ENCODE data around the gene NKAIN2.
"Not testable (repeated sequence)": the region's sequence is repeated elsewhere in the genome, so short reads cannot be mapped to it uniquely, and the experiment has no call there.

NKAIN2 gene

DNA sequence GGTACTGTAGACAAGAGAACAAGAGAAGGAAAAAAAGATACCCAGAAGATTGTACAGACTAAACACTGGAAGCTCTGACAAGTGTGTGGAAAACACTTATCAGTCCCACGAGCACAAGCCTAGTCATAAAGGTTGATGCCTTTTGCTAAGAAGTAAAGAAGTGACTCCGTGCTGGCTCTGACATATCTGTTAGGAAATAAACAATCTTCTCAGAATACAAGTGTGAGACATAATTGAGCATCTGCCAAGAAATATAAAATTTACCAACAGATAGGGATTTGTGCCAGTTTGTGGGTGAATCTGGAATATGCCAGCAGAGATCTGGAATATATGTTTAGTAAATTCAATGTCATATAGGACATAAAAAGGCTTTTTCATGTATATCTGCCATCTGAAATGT is 899.9 kb downstream of the NKAIN2 start:
- no peaks in the 10 kb centered on the region for H3K36me3 ChIP-seq (ENCODE audit: control insufficient read depth in 2 of 2, insufficient read depth in 1 of 2, low read length in 2 of 2)
- ChIA-PET CTCF (no interaction called here), POLR2A (no interaction called here)
- no peaks in the 10 kb centered on the region for H3K9me3 ChIP-seq (ENCODE audit: control insufficient read depth, insufficient read depth, low read depth, low read length)
- H3K4me1 ChIP-seq (ENCODE audit: control insufficient read depth, insufficient read depth, low read length): no peaks in the 10 kb centered on the region
- TF ChIP-seq YY2 (tag by site-specific recombination; IDR thresholded peaks at IDR 0.05) (no peak), ZNF830 (tag by site-specific recombination; IDR thresholded peaks at IDR 0.05; ENCODE audit: low read depth) (no peak)
- no peak overlapping the region for H3K27ac ChIP-seq (ENCODE audit: extremely low read depth, low read depth, low read length)
- H3K4me3 ChIP-seq (ENCODE audit: low read depth, low read length): no peak overlapping the region

- H3K9me3 ChIP-seq (ENCODE audit: control insufficient read depth, insufficient read depth, low read depth, low read length); H3K27ac ChIP-seq (ENCODE audit: extremely low read depth, low read depth, low read length); H3K4me1 ChIP-seq (ENCODE audit: control insufficient read depth, insufficient read depth, low read length); CTCF ChIA-PET; POLR2A ChIA-PET; H3K4me3 ChIP-seq (ENCODE audit: low read depth, low read length); H3K36me3 ChIP-seq (ENCODE audit: control insufficient read depth in 2 of 2, insufficient read depth in 1 of 2, low read length in 2 of 2): not testable (repeated sequence)
Measured at GRCh38 chr6:124712532-124712931, 908.9 kb downstream of the NKAIN2 start.

- TF ChIP-seq, protein P1, sequence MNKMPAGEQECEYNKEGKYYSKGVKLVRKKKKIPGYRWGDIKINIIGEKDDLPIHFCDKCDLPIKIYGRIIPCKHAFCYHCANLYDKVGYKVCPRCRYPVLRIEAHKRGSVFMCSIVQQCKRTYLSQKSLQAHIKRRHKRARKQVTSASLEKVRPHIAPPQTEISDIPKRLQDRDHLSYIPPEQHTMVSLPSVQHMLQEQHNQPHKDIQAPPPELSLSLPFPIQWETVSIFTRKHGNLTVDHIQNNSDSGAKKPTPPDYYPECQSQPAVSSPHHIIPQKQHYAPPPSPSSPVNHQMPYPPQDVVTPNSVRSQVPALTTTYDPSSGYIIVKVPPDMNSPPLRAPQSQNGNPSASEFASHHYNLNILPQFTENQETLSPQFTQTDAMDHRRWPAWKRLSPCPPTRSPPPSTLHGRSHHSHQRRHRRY (tag by site-specific recombination; IDR thresholded peaks at IDR 0.05): no peak
- no peak for TF ChIP-seq YY2 (tag by site-specific recombination; IDR thresholded peaks at IDR 0.05)
- no peak for TF ChIP-seq ZNF221 (tag by site-specific recombination; IDR thresholded peaks at IDR 0.05; ENCODE audit: borderline replicate concordance)
- no peak for TF ChIP-seq ZNF555 (tag by site-specific recombination; conservative IDR thresholded peaks at IDR 0.05)
- TF ChIP-seq KLF9 (tag by site-specific recombination; IDR thresholded peaks at IDR 0.05; ENCODE audit: low read depth): no peak
- TF ChIP-seq ZBTB21 (tag by site-specific recombination; IDR thresholded peaks at IDR 0.05): no peak
- no peak for TF ChIP-seq ZNF747 (tag by site-specific recombination; IDR thresholded peaks at IDR 0.05)
- no peak for TF ChIP-seq ZNF560 (tag by site-specific recombination; IDR thresholded peaks at IDR 0.05; ENCODE audit: borderline replicate concordance)
- TF ChIP-seq PRDM2 (tag by site-specific recombination; IDR thresholded peaks at IDR 0.05; ENCODE audit: borderline replicate concordance): no peak
- TF ChIP-seq ZFP69B (tag by site-specific recombination; IDR thresholded peaks at IDR 0.05): no peak
- TF ChIP-seq ZXDB (tag by site-specific recombination; IDR thresholded peaks at IDR 0.05): no peak
- TF ChIP-seq ZNF621 (tag by site-specific recombination; IDR thresholded peaks at IDR 0.05): no peak
- no peaks in the 10 kb centered on the region for H3K36me3 ChIP-seq (ENCODE audit: control insufficient read depth in 2 of 2, insufficient read depth in 1 of 2, low read length in 2 of 2)
- POLR2A ChIA-PET: no interaction called here
- no peaks in the 10 kb centered on the region for H3K4me1 ChIP-seq (ENCODE audit: control insufficient read depth, insufficient read depth, low read length)
- H3K4me3 ChIP-seq (ENCODE audit: low read depth, low read length): no peak overlapping the region
- H3K9me3 ChIP-seq (ENCODE audit: control insufficient read depth, insufficient read depth, low read depth, low read length): no peaks in the 10 kb centered on the region
- CTCF ChIA-PET: interaction anchor here (0.6 kb wide), 1 partner anchor 1194 kb away, joined by 3 read pairs; no protein-coding TSS in a partner anchor
- H3K27ac ChIP-seq (ENCODE audit: extremely low read depth, low read depth, low read length): no peak overlapping the region
Measured at GRCh38 chr6:124714728-124715127, 911.1 kb downstream of the NKAIN2 start.
